HepG2 (cell line): ENCODE data around the gene IL16. TPM values are rescaled to one million over a fixed set of nuclear protein-coding genes. Genes with fewer than 3 reads are reported as not detected.

Source experiments
- ATAC-seq: fragments of 200-7000 bp; cut with Tn5 transposase; 3 replicates; pipeline ENCODE4 v1.9.1; 2020; ENCODE audit warnings: mild to moderate bottlenecking, moderate library complexity
- BruUV-seq: library from RNA; stranded (reverse); fragments of 400-500 nt; replicated peaks from 2 replicates; lab custom pipeline; 2021; lab: Mats Ljungman, UMichigan
- CTCF ChIA-PET: fragments of 300-600 bp; formaldehyde crosslinking; extraction: SDS; loops from one replicate; lab custom pipeline; 2021; ENCODE audit warnings: low total read pairs, inconsistent platforms, low intra/inter-chr PET ratio; lab: Yijun Ruan, JAX
- POLR2A ChIA-PET: fragments of 350-600 bp; sonication (Branson Sonifier 250); formaldehyde crosslinking; loops from one replicate; lab custom pipeline; 2020; ENCODE audit warnings: antibody characterized with exemption, inconsistent platforms; lab: Yijun Ruan, JAX
- DNase-seq: peaks from one replicate; pipeline ENCODE4 v3.0.0-alpha.2; 2015; ENCODE audit warnings: low spot score
- FAIRE-seq: peaks from 3 replicates; lab custom pipeline; 2011; peaks lifted over from hg19 to GRCh38; lab: Jason Lieb, UNC
- H2AFZ ChIP-seq: one replicate; pipeline ENCODE4 v1.6.1; 2011; ENCODE audit warnings: low read length, inconsistent platforms
- H3K27ac ChIP-seq: fragments of 300-600 bp; 3 replicates; pipeline ENCODE4 v1.8.0; 2011; ENCODE audit warnings: mixed run types, mild to moderate bottlenecking, mixed read lengths, low read length, inconsistent platforms; ENCODE audit not compliant: insufficient read depth; ENCODE audit errors: extremely low read length
- H3K27me3 ChIP-seq, 2 experiments: fragments of 200-600 bp in 1 of 2; 2 replicates in 1 of 2; 3 replicates in 1 of 2; pipeline versions ENCODE4 v1.6.0 to v1.8.0; 2011; ENCODE audit warnings: low read length in 2 of 2, mild to moderate bottlenecking in 2 of 2, moderate library complexity in 2 of 2, inconsistent platforms in 1 of 2; ENCODE audit not compliant: insufficient read depth in 2 of 2, control insufficient read depth in 1 of 2
- H3K36me3 ChIP-seq, 2 experiments: fragments of 200-600 bp in 1 of 2; replicated peaks in 1 of 2; 2 replicates in 1 of 2; 3 replicates in 1 of 2; pipeline versions ENCODE4 v1.5.1 to v1.8.0; 2011; ENCODE audit warnings: low read length in 2 of 2, inconsistent platforms in 1 of 2; ENCODE audit not compliant: insufficient read depth in 2 of 2, control insufficient read depth in 1 of 2
- H3K4me1 ChIP-seq: 2 replicates; pipeline ENCODE4 v1.5.1; 2012; ENCODE audit warnings: low read length, inconsistent platforms; ENCODE audit not compliant: insufficient read depth
- H3K4me2 ChIP-seq: 2 replicates; pipeline ENCODE4 v1.6.0; 2011; ENCODE audit warnings: low read depth, low read length, inconsistent platforms
- H3K4me3 ChIP-seq, 3 experiments: fragments of 200-600 bp in 1 of 3; sonication (generic), shearing (Covaris generic) in 1 of 3; replicated peaks in 1 of 3; 2 replicates each; pipeline ENCODE4 v1.5.1; 2011 to 2016; ENCODE audit warnings: low read length in 3 of 3, inconsistent platforms in 2 of 3, low read depth in 2 of 3, mild to moderate bottlenecking in 2 of 3, control low read depth in 1 of 3, mixed read lengths in 1 of 3; ENCODE audit not compliant: insufficient read depth in 1 of 3
- H3K79me2 ChIP-seq: one replicate; pipeline ENCODE4 v1.6.1; 2011; ENCODE audit warnings: low read length, inconsistent platforms; ENCODE audit not compliant: insufficient read depth
- H3K9ac ChIP-seq: 2 replicates; pipeline ENCODE4 v1.6.0; 2011; ENCODE audit warnings: mild to moderate bottlenecking, low read depth, low read length, inconsistent platforms; ENCODE audit not compliant: insufficient read depth
- H3K9me3 ChIP-seq: 2 replicates; pipeline ENCODE4 v1.5.1; 2012; ENCODE audit warnings: mild to moderate bottlenecking, low read length
- H4K20me1 ChIP-seq: 2 replicates; pipeline ENCODE4 v1.6.0; 2011; ENCODE audit warnings: inconsistent platforms, mild to moderate bottlenecking, low read length, moderate library complexity; ENCODE audit not compliant: insufficient read depth
- DR1 ChIP-seq: sonication (generic); formaldehyde crosslinking; IDR thresholded peaks from 2 replicates; pipeline ENCODE4 v1.8.0; 2021; ENCODE audit warnings: mild to moderate bottlenecking, missing genetic modification reagents, inconsistent platforms
- HDAC6 ChIP-seq: fragments of 200-600 bp; sonication (generic); IDR thresholded peaks from 2 replicates; pipeline ENCODE4 v1.7.0; 2017; ENCODE audit warnings: mild to moderate bottlenecking, antibody characterized with exemption, low read length, low read depth
- NFATC3 ChIP-seq: sonication (generic); formaldehyde crosslinking; IDR thresholded peaks from 2 replicates; pipeline ENCODE4 v1.5.1; 2020; ENCODE audit warnings: mild to moderate bottlenecking, missing genetic modification reagents
- NR1H2 ChIP-seq: sonication (generic); formaldehyde crosslinking; IDR thresholded peaks from 2 replicates; pipeline ENCODE4 v1.8.1; 2022; ENCODE audit warnings: low read depth, missing genetic modification reagents, borderline replicate concordance
- PHF5A ChIP-seq: IDR thresholded peaks from one replicate; pipeline ENCODE4 v1.6.1; 2018; ENCODE audit warnings: low read depth, missing genetic modification reagents; ENCODE audit not compliant: unreplicated experiment
- POGZ ChIP-seq: sonication (generic); formaldehyde crosslinking; IDR thresholded peaks from 2 replicates; pipeline ENCODE4 v1.4.0; 2020; ENCODE audit warnings: mild to moderate bottlenecking, missing genetic modification reagents
- PRPF4 ChIP-seq: fragments of 200-400 bp; formaldehyde crosslinking; IDR thresholded peaks from 2 replicates; pipeline ENCODE4 v1.6.1; 2016; ENCODE audit warnings: low read length, low read depth; ENCODE audit not compliant: poor library complexity, severe bottlenecking
- SATB2 ChIP-seq: sonication (generic); formaldehyde crosslinking; IDR thresholded peaks from 2 replicates; pipeline ENCODE4 v1.5.0; 2020; ENCODE audit warnings: missing genetic modification reagents
- SKI ChIP-seq: fragments of 450-650 bp; IDR thresholded peaks from one replicate; pipeline ENCODE4 v1.6.1; 2018; ENCODE audit warnings: mild to moderate bottlenecking; ENCODE audit not compliant: partially characterized antibody
- SRY ChIP-seq: sonication (generic); formaldehyde crosslinking; IDR thresholded peaks from 2 replicates; pipeline ENCODE4 v1.8.0; 2022; ENCODE audit warnings: mild to moderate bottlenecking, missing genetic modification reagents
- TFAP4 ChIP-seq: sonication (generic); IDR thresholded peaks from 2 replicates; pipeline ENCODE4 v1.6.1; 2016; ENCODE audit warnings: low read depth, borderline replicate concordance
- TFDP2 ChIP-seq: sonication (generic); formaldehyde crosslinking; IDR thresholded peaks from 2 replicates; pipeline ENCODE4 v1.4.0; 2020; ENCODE audit warnings: missing genetic modification reagents
- THAP9 ChIP-seq: sonication (generic); formaldehyde crosslinking; IDR thresholded peaks from 2 replicates; pipeline ENCODE4; 2020; ENCODE audit warnings: missing genetic modification reagents, mild to moderate bottlenecking, borderline replicate concordance
- ZFYVE20 ChIP-seq: sonication (generic); formaldehyde crosslinking; IDR thresholded peaks from 2 replicates; pipeline ENCODE4 v1.8.0; 2023; ENCODE audit warnings: low read depth, mild to moderate bottlenecking, moderate library complexity, missing genetic modification reagents, borderline replicate concordance
- ZNF33B ChIP-seq: sonication (generic); formaldehyde crosslinking; IDR thresholded peaks from 2 replicates; pipeline ENCODE4 v1.5.1; 2020; ENCODE audit warnings: mild to moderate bottlenecking, missing genetic modification reagents
- ZNF460 ChIP-seq: sonication (generic); formaldehyde crosslinking; IDR thresholded peaks from 2 replicates; pipeline ENCODE4 v1.5.1; 2020; ENCODE audit warnings: missing genetic modification reagents, mild to moderate bottlenecking, borderline replicate concordance
- ZNF589 ChIP-seq: sonication (generic); formaldehyde crosslinking; conservative IDR thresholded peaks from 2 replicates; pipeline ENCODE4 v1.8.0; 2022; ENCODE audit warnings: mild to moderate bottlenecking, moderate library complexity, missing genetic modification reagents
- ZNF660 ChIP-seq: sonication (generic); formaldehyde crosslinking; IDR thresholded peaks from 2 replicates; pipeline ENCODE4 v1.5.1; 2020; ENCODE audit warnings: mild to moderate bottlenecking, low read depth, missing genetic modification reagents, borderline replicate concordance
- ZNF879 ChIP-seq: sonication (generic); formaldehyde crosslinking; IDR thresholded peaks from 2 replicates; pipeline ENCODE4 v1.8.1; 2023; ENCODE audit warnings: missing genetic modification reagents
- WGBS: methylation state at CpG from one replicate; pipeline ENCODE4 v1.1.6; 2017; ENCODE audit warnings: low lambda C conversion rate; 5-methylcytosine and 5-hydroxymethylcytosine counted together
- in situ Hi-C: cut with HindIII; loops from 2 replicates; pipeline ENCODE4 v1.10.0; 2017; ENCODE audit warnings: low pct_unique_long_range_greater_than_20kb; ENCODE audit not compliant: extremely low pct_ligation_motif_present
- intact Hi-C: fragments of 100-400 bp; cut with micrococcal nuclease; formaldehyde crosslinking; loops from one replicate; pipeline ENCODE4 v1.10.0; 2022; ENCODE audit not compliant: unreplicated experiment
- polyA plus RNA-seq, 8 experiments: library from polyadenylated mRNA; depleted of rRNA in 3 of 8; stranded (reverse) in 7 of 8; unstranded in 1 of 8; fragments of >200 nt; fragmentation: Illumina TruSeq in 4 of 8; extraction: Trizol in 4 of 8; gene quantifications; 2 replicates each; pipeline versions ENCODE4 v1.2.1 to v1.2.3, GENCODE V29; 2011 to 2016; ENCODE audit warnings: low read depth in 4 of 8, missing spikeins in 1 of 8, mixed read lengths in 1 of 8; ENCODE audit not compliant: insufficient read depth in 1 of 8
- total RNA-seq, 5 experiments: library from RNA; depleted of rRNA; stranded (reverse); fragments of >200 nt; fragmentation: Illumina TruSeq; extraction: Trizol; gene quantifications; 2 replicates each; pipeline ENCODE4 v1.2.3, GENCODE V29; 2016; ENCODE audit warnings: low read depth in 1 of 5

Gene IL16
- total and polyA plus RNA-seq, 2 of the 13 experiments (the other 11 are each of a cell fraction or from before 2014, with no cell fraction given): 0.03 TPM; not detected in 1

- H3K9me3 ChIP-seq: no peaks in the 10 kb centered on the region
- peaks cover 28% of the 10 kb centered on the region for H3K4me1 ChIP-seq
- ChIA-PET POLR2A (interaction anchor here (0.9 to 1.0 kb wide), 4 partner anchors 11 to 44 kb away, joined by 3 to 4 read pairs (median 4); no protein-coding TSS in a partner anchor), CTCF (no interaction called here)
- DNase-seq: peak; percentile 96
- no peaks in the 10 kb centered on the region for H3K27me3 ChIP-seq
- intact Hi-C loops: no loop called here
- peak within 1 kb of the TSS; percentile 94 for H3K4me2 ChIP-seq
- H3K36me3 ChIP-seq: no peaks in the 10 kb centered on the region; a peak in 3 of 5 replicates
- H3K79me2 ChIP-seq: no peaks in the 10 kb centered on the region
- H3K27ac ChIP-seq: peak within 1 kb of the TSS; percentile 46
- peak within 1 kb of the TSS; percentile 90 for H2AFZ ChIP-seq
- H4K20me1 ChIP-seq: no peaks in the 10 kb centered on the region
- in situ Hi-C loops: no loop called here
- no TSS peak for BruUV-seq
- H3K9ac ChIP-seq: peak within 1 kb of the TSS; percentile 82
- peak; percentile 91 for FAIRE-seq
- H3K4me3 ChIP-seq: peak within 1 kb of the TSS; percentile 85 to 97 (median 87)
- WGBS: under 1% methylated on average over 31 of the region's 67 CpGs
- peak; percentile 99 for ATAC-seq
- 0 out of 2 replicates have a peak, but pooled peaks have one; percentile 30 for TF ChIP-seq THAP9 (CRISPR knock-in tag)
- TF ChIP-seq SKI: no peak
- 0 out of 2 replicates have a peak, but pooled peaks have one; percentile 41 for TF ChIP-seq ZNF589
- TF ChIP-seq TFDP2 (CRISPR knock-in tag): peak; percentile 67; the same call in 1 of the 2 replicates
- peak; percentile 76; the same call in 1 of the 2 replicates for TF ChIP-seq SRY
- TF ChIP-seq POGZ (CRISPR knock-in tag): peak; percentile 70; the same call in 1 of the 2 replicates
- no peak for TF ChIP-seq ZNF33B (CRISPR knock-in tag)
- no peak for TF ChIP-seq PHF5A
- TF ChIP-seq NFATC3 (CRISPR knock-in tag): no peak
- no peak for TF ChIP-seq ZNF660 (CRISPR knock-in tag)
- no peak for TF ChIP-seq ZNF879 (CRISPR knock-in tag)
- peak; percentile 87 for TF ChIP-seq DR1 (CRISPR knock-in tag)
- no peak for TF ChIP-seq PRPF4
- no peak for TF ChIP-seq NR1H2
- no peak for TF ChIP-seq SATB2 (CRISPR knock-in tag)
- no peak for TF ChIP-seq HDAC6
- TF ChIP-seq ZFYVE20: no peak
- no peak for TF ChIP-seq ZNF460 (CRISPR knock-in tag)
- no peak for TF ChIP-seq TFAP4
Observed at GRCh38 chr15:81323944-81324881, 127.5 kb downstream of the IL16 start, which contains the start of gene STARD5. Gene STARD5 (minus strand): TSS chr15:81324141. CDS start chr15:81324099, 42 bp downstream.
